SK-N-SH (cell line): ENCODE results near the gene TSPY4. TPM values are rescaled to one million over a fixed set of nuclear protein-coding genes. Genes with fewer than 3 reads are reported as not detected.
"Not testable (repeated sequence)": the region's sequence is repeated elsewhere in the genome, so short reads cannot be mapped to it uniquely, and the experiment has no call there.

Source experiments
- CTCF ChIA-PET: fragments of 300-600, 350-600 bp; formaldehyde crosslinking; extraction: SDS; loops from one replicate; lab custom pipeline; 2021; lab: Yijun Ruan, JAX
- POLR2A ChIA-PET: fragments of 350-600 bp; sonication (Branson Sonifier 250); formaldehyde crosslinking; extraction: SDS; loops from one replicate; lab custom pipeline; 2020; ENCODE audit warnings: antibody characterized with exemption, inconsistent platforms; lab: Yijun Ruan, JAX
- DNase-seq: peaks from one replicate; pipeline ENCODE4 v3.0.0; 2012
- H2AFZ ChIP-seq: fragments of 200-600 bp; sonication (generic); 2 replicates; pipeline ENCODE4 v1.8.1; 2016; ENCODE audit warnings: antibody characterized with exemption, mild to moderate bottlenecking, low read depth
- H3F3A ChIP-seq: fragments of 200-600 bp; sonication (generic); replicated peaks from 2 replicates; pipeline ENCODE3; 2016; ENCODE audit warnings: antibody characterized with exemption, mild to moderate bottlenecking; ENCODE audit not compliant: insufficient read depth
- H3K27ac ChIP-seq, 2 experiments: fragments of 200-500 bp in 1 of 2; fragments of 200-600 bp in 1 of 2; sonication (Bioruptor generic) in 1 of 2; sonication (generic), shearing (Covaris generic) in 1 of 2; 2 replicates each; pipeline versions ENCODE4 v1.5.1 to v1.6.1; 2014 to 2016; ENCODE audit warnings: low read depth in 2 of 2, inconsistent platforms in 1 of 2, low read length in 1 of 2, mild to moderate bottlenecking in 1 of 2, mixed read lengths in 1 of 2
- H3K27me3 ChIP-seq: fragments of 200-600 bp; sonication (generic), shearing (Covaris generic); 2 replicates; pipeline ENCODE4 v1.6.1; 2016; ENCODE audit warnings: mixed run types; ENCODE audit not compliant: insufficient read depth
- H3K36me3 ChIP-seq, 2 experiments: fragments of 200-500 bp in 1 of 2; fragments of 200-600 bp in 1 of 2; sonication (Bioruptor generic) in 1 of 2; sonication (generic) in 1 of 2; replicated peaks in 1 of 2; 2 replicates each; pipeline versions ENCODE3 to v1.5.1; 2014 to 2016; ENCODE audit warnings: low read length in 1 of 2, mild to moderate bottlenecking in 1 of 2; ENCODE audit not compliant: insufficient read depth in 2 of 2, control insufficient read depth in 1 of 2
- H3K4me1 ChIP-seq, 2 experiments: fragments of 200-500 bp in 1 of 2; fragments of 200-600 bp in 1 of 2; sonication (Bioruptor generic) in 1 of 2; sonication (generic), shearing (Covaris generic) in 1 of 2; 2 replicates each; pipeline versions ENCODE4 v1.5.1 to v1.6.1; 2014 to 2016; ENCODE audit warnings: low read depth in 1 of 2, low read length in 1 of 2, mixed run types in 1 of 2; ENCODE audit not compliant: insufficient read depth in 2 of 2, control insufficient read depth in 1 of 2
- H3K4me2 ChIP-seq: fragments of 200-600 bp; sonication (generic), shearing (Covaris generic); 2 replicates; pipeline ENCODE4 v1.6.1; 2017; ENCODE audit warnings: mixed run types
- H3K4me3 ChIP-seq, 2 experiments: fragments of 200-500 bp in 1 of 2; fragments of 200-600 bp in 1 of 2; sonication (Bioruptor generic) in 1 of 2; sonication (generic), shearing (Covaris generic) in 1 of 2; 2 replicates each; pipeline versions ENCODE4 v1.5.1 to v1.8.1; 2014 to 2016; ENCODE audit warnings: low read depth in 2 of 2, inconsistent platforms in 1 of 2, low read length in 1 of 2, mild to moderate bottlenecking in 1 of 2, mixed read lengths in 1 of 2, moderate library complexity in 1 of 2
- H3K79me2 ChIP-seq: fragments of 200-600 bp; sonication (generic); 2 replicates; pipeline ENCODE4 v1.8.1; 2017; ENCODE audit warnings: mild to moderate bottlenecking; ENCODE audit not compliant: insufficient read depth
- H3K9ac ChIP-seq: fragments of 200-600 bp; sonication (generic); 2 replicates; pipeline ENCODE4 v1.6.1; 2017; ENCODE audit warnings: mixed run types
- H3K9me2 ChIP-seq: fragments of 200-600 bp; sonication (generic); 2 replicates; pipeline ENCODE4 v1.6.1; 2017; ENCODE audit warnings: mixed run types
- H3K9me3 ChIP-seq: fragments of 200-600 bp; sonication (generic); 2 replicates; pipeline ENCODE4 v1.6.1; 2017; ENCODE audit warnings: mixed run types, mild to moderate bottlenecking, moderate library complexity
- H4K20me1 ChIP-seq: fragments of 200-600 bp; sonication (generic); 2 replicates; pipeline ENCODE4 v1.6.1; 2017; ENCODE audit warnings: mild to moderate bottlenecking, mixed run types; ENCODE audit not compliant: insufficient read depth
- CTCF ChIP-seq: fragments of 200-600 bp; sonication (generic); IDR thresholded peaks from 2 replicates; pipeline ENCODE4 v1.6.1; 2017; ENCODE audit warnings: antibody characterized with exemption, mild to moderate bottlenecking, moderate library complexity
- EZH2phosphoT487 ChIP-seq: fragments of 200-600 bp; sonication (generic); IDR thresholded peaks from 2 replicates; pipeline ENCODE4 v1.6.1; 2017; ENCODE audit warnings: low read depth, mixed run types, mild to moderate bottlenecking, antibody characterized with exemption, moderate library complexity, borderline replicate concordance
- GATA2 ChIP-seq: sonication (generic); formaldehyde crosslinking; IDR thresholded peaks from 2 replicates; pipeline ENCODE4 v1.5.0; 2020; ENCODE audit warnings: mild to moderate bottlenecking, missing genetic modification reagents
- IRF3 ChIP-seq: fragments of 150-350 bp; IDR thresholded peaks from 2 replicates; pipeline ENCODE4 v1.6.1; 2016; ENCODE audit warnings: mild to moderate bottlenecking, low read depth, low read length
- JUND ChIP-seq: IDR thresholded peaks from 2 replicates; pipeline ENCODE4 v1.4.0; 2012
- MAX ChIP-seq: IDR thresholded peaks from 2 replicates; pipeline ENCODE4 v1.4.0; 2012; ENCODE audit warnings: low read depth
- MEF2A ChIP-seq: IDR thresholded peaks from 2 replicates; pipeline ENCODE4 v1.4.0; 2012; ENCODE audit warnings: low read depth, borderline replicate concordance
- NFIC ChIP-seq: IDR thresholded peaks from 2 replicates; pipeline ENCODE4 v1.4.0; 2012; ENCODE audit warnings: borderline replicate concordance
- NRF1 ChIP-seq: IDR thresholded peaks from 2 replicates; pipeline ENCODE4 v1.6.1; 2012; ENCODE audit warnings: low read depth, mild to moderate bottlenecking, low read length
- POLR2AphosphoS5 ChIP-seq: IDR thresholded peaks from 2 replicates; pipeline ENCODE4 v1.6.1; 2012; ENCODE audit warnings: low read depth, low read length
- RAD21 ChIP-seq: IDR thresholded peaks from 2 replicates; pipeline ENCODE4 v1.6.1; 2012; ENCODE audit warnings: mild to moderate bottlenecking, low read length
- RCOR1 ChIP-seq: fragments of 150-350 bp; IDR thresholded peaks from 2 replicates; pipeline ENCODE4 v1.6.1; 2017; ENCODE audit warnings: antibody characterized with exemption, low read length
- REST ChIP-seq: IDR thresholded peaks from 2 replicates; pipeline ENCODE4 v1.6.1; 2012; ENCODE audit warnings: mild to moderate bottlenecking, low read depth, low read length, moderate library complexity
- TCF12 ChIP-seq: IDR thresholded peaks from 2 replicates; pipeline ENCODE4 v1.4.0; 2012
- USF1 ChIP-seq: IDR thresholded peaks from 2 replicates; pipeline ENCODE4 v1.4.0; 2012; ENCODE audit warnings: low read depth, borderline replicate concordance
- YY1 ChIP-seq: IDR thresholded peaks from 2 replicates; pipeline ENCODE4 v1.4.0; 2012; ENCODE audit warnings: low read depth, mild to moderate bottlenecking
- WGBS: methylation state at CpG from one replicate; pipeline ENCODE4 v1.1.6; 2017; ENCODE audit warnings: low lambda C conversion rate; 5-methylcytosine and 5-hydroxymethylcytosine counted together
- polyA plus RNA-seq, 3 experiments: library from polyadenylated mRNA; depleted of rRNA; stranded (reverse); fragments of >200 nt; gene quantifications; 2 replicates each; pipeline ENCODE4 v1.2.3, GENCODE V29; 2012
- TF ChIP-seq, protein P1 (sequence below): IDR thresholded peaks from 2 replicates; pipeline ENCODE4; 2012

TSPY4 gene, protein sequence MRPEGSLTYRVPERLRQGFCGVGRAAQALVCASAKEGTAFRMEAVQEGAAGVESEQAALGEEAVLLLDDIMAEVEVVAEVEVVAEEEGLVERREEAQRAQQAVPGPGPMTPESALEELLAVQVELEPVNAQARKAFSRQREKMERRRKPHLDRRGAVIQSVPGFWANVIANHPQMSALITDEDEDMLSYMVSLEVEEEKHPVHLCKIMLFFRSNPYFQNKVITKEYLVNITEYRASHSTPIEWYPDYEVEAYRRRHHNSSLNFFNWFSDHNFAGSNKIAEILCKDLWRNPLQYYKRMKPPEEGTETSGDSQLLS
- not detected in 2 replicates for polyA plus RNA-seq (2012; rRNA removed)
- not detected in 2 replicates for polyA plus RNA-seq (2012; cell fraction: cytosol; rRNA removed)
- not detected in 2 replicates for polyA plus RNA-seq (2012; cell fraction: nucleus; rRNA removed)

- H3K4me3 ChIP-seq, CTCF ChIA-PET, H3K79me2 ChIP-seq, H3K27me3 ChIP-seq, H3K9me2 ChIP-seq, H3K4me1 ChIP-seq, H3K9ac ChIP-seq, H2AFZ ChIP-seq, DNase-seq, H3K9me3 ChIP-seq, POLR2A ChIA-PET, H3F3A ChIP-seq, H3K4me2 ChIP-seq, H4K20me1 ChIP-seq, H3K27ac ChIP-seq, H3K36me3 ChIP-seq: not testable (repeated sequence)
- WGBS = no CpG with 5 or more reads among the region's 26 CpGs
Observed at GRCh38 chrY:9337164-9337563, at the start of gene TSPY4. TSS of gene TSPY4 (plus strand) at chrY:9337464. CDS start at chrY:9337510, 46 bp downstream.

GRCh38 chrY:9320996-9321395 lies 16.3 kb upstream of the TSPY4 start:
- H3K27ac ChIP-seq = no peak overlapping the region

More at GRCh38 chrY:9320996-9321395, 16.3 kb upstream of the TSPY4 start:
- no peak for DNase-seq
- WGBS = no CpG with 5 or more reads among the region's 7 CpGs
- CTCF ChIA-PET = no interaction called here
- Histone ChIP-seq H3F3A (no peaks in the 10 kb centered on the region), H3K36me3 (no peaks in the 10 kb centered on the region), H3K79me2 (no peaks in the 10 kb centered on the region), H3K4me1 (no peaks in the 10 kb centered on the region), H4K20me1 (no peaks in the 10 kb centered on the region), H3K9me3 (no peaks in the 10 kb centered on the region), H3K4me2 (no peak overlapping the region), H3K9ac (no peak overlapping the region), H3K4me3 (no peak overlapping the region), H2AFZ (no peak overlapping the region), H3K9me2 (no peaks in the 10 kb centered on the region), H3K27me3 (no peaks in the 10 kb centered on the region)
- POLR2A ChIA-PET = no interaction called here
- TF ChIP-seq MEF2A (no peak), IRF3 (no peak), TCF12 (no peak), USF1 (no peak), RAD21 (no peak), YY1 (no peak), NRF1 (no peak), EZH2phosphoT487 (no peak), RCOR1 (no peak), NFIC (no peak), REST (no peak), POLR2AphosphoS5 (no peak), JUND (no peak), GATA2 (CRISPR knock-in tag) (no peak), MAX (no peak), CTCF (no peak)
- TF ChIP-seq, protein P1, sequence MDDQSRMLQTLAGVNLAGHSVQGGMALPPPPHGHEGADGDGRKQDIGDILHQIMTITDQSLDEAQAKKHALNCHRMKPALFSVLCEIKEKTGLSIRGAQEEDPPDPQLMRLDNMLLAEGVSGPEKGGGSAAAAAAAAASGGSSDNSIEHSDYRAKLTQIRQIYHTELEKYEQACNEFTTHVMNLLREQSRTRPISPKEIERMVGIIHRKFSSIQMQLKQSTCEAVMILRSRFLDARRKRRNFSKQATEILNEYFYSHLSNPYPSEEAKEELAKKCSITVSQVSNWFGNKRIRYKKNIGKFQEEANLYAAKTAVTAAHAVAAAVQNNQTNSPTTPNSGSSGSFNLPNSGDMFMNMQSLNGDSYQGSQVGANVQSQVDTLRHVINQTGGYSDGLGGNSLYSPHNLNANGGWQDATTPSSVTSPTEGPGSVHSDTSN = no peak
